ENCODE data around the gene BABAM2. TPM values are rescaled to one million over a fixed set of nuclear protein-coding genes. Genes with fewer than 3 reads are reported as not detected.

BABAM2 gene
- total RNA-seq, 1 experiment from 2014 or later = 27.1 TPM

DNA sequence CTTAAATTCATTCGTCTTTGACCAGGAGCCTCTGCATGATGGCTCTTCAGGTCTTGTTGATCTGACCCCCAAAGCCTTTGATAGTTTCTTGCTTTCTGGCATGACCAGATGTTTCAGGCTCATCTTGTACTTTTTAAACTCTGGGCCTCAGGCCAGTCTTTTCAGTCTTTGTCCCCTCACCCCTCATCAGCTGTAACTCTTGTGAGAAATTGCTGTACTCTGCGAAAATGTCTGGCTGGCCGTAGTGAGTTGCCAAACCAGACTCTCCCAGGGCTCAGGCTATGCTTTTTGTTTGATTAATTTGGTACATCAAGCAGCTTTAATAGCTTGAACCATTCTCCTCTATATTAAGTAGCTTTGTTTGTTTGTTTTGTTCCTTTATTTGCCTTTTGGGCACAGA is 75.9 kb downstream of the BABAM2 start:
- Histone ChIP-seq H4K8ac (replicated peaks; ENCODE audit: insufficient read length, low read depth, low read length) (no peak overlapping the region), H3K56ac (ENCODE audit: insufficient read length, low read depth, low read length) (no peak overlapping the region), H2BK5ac (ENCODE audit: insufficient read length, low read length) (no peak overlapping the region), H3K4me1 (ENCODE audit: insufficient read depth, low read length) (no peaks in the 10 kb centered on the region), H3K23me2 (ENCODE audit: insufficient read length, low read depth, low read length, poor library complexity, severe bottlenecking) (no peaks in the 10 kb centered on the region), H2BK12ac (ENCODE audit: insufficient read length, low read depth, low read length) (no peak overlapping the region), H3K23ac (ENCODE audit: insufficient read length, low read depth, low read length) (no peak overlapping the region), H3K4me2 (ENCODE audit: insufficient read depth, insufficient read length, low read length) (no peak overlapping the region), H3K9ac (ENCODE audit: extremely low read depth, insufficient read length, low read length) (no peak overlapping the region), H3K27me3 (ENCODE audit: insufficient read depth, low read length) (no peaks in the 10 kb centered on the region), H4K91ac (ENCODE audit: insufficient read length, low read depth, low read length) (no peak overlapping the region), H2BK15ac (ENCODE audit: low read depth, low read length) (no peak overlapping the region), H2BK20ac (ENCODE audit: low read depth, low read length, poor library complexity, severe bottlenecking) (no peak overlapping the region), H3K79me2 (ENCODE audit: insufficient read depth, low read length) (0 out of 2 replicates have a peak, but pooled peaks cover 1% of the 10 kb centered on the region), H3T11ph (ENCODE audit: low read length) (no peak overlapping the region), H3K18ac (ENCODE audit: insufficient read length, low read depth, low read length) (no peak overlapping the region), H2BK120ac (ENCODE audit: low read depth, low read length, poor library complexity, severe bottlenecking) (no peak overlapping the region), H3K27ac (ENCODE audit: insufficient read length, low read depth, low read length) (no peak overlapping the region), H3K79me1 (ENCODE audit: insufficient read depth, low read depth, low read length, poor library complexity, severe bottlenecking) (no peaks in the 10 kb centered on the region), H2AK5ac (ENCODE audit: insufficient read length, low read length) (no peak overlapping the region), H2AFZ (ENCODE audit: low read length) (no peak overlapping the region), H3K9me3 (ENCODE audit: control insufficient read depth, low read depth, low read length) (no peaks in the 10 kb centered on the region), H4K20me1 (ENCODE audit: control insufficient read depth, insufficient read depth, insufficient read length) (no peaks in the 10 kb centered on the region), H3K4ac (ENCODE audit: low read depth, low read length) (no peak overlapping the region), H4K5ac (ENCODE audit: insufficient read length, low read depth, low read length) (no peak overlapping the region), H3K14ac (ENCODE audit: insufficient read depth, low read length) (no peak overlapping the region)
- DNase-seq = no peak
- H3K4me3 Mint-ChIP-seq = no peak overlapping the region
- H3K9me3 Mint-ChIP-seq = peaks cover 22 to 27% of the 10 kb centered on the region in 2 experiments
- no CpG with 5 or more reads among the region's 3 CpGs for WGBS (ENCODE audit: extremely low coverage, insufficient read length, low lambda C conversion rate)
- no peak for TF ChIP-seq CTCF (conservative IDR thresholded peaks at IDR 0.05)
- H3K27ac Mint-ChIP-seq = no peak overlapping the region
- peaks cover 1% of the 10 kb centered on the region; the same call in 1 of the 2 replicates for H3K27me3 Mint-ChIP-seq (ENCODE audit: low read depth)
- no peaks in the 10 kb centered on the region for H3K4me1 Mint-ChIP-seq
- peaks cover 13 to 23% (median 20%) of the 10 kb centered on the region in 3 experiments for H3K36me3 Mint-ChIP-seq (ENCODE audit: insufficient read depth in 1 of 3, low read depth in 3 of 3)

Measured in H9 (cell line).